GM12878 (cell line): Measurements from ENCODE around the gene POLK. TPM values are rescaled to one million over a fixed set of nuclear protein-coding genes. Genes with fewer than 3 reads are reported as not detected.

Experiments used
- ATAC-seq: fragments of 200-7000 bp; cut with Tn5 transposase; 3 replicates; pipeline ENCODE4 v1.9.1; 2020; ENCODE audit warnings: mild to moderate bottlenecking, moderate library complexity
- BruUV-seq: library from RNA; stranded (reverse); fragments of 400-500 nt; replicated peaks from 2 replicates; lab custom pipeline; 2021; lab: Mats Ljungman, UMichigan
- CTCF ChIA-PET: fragments of 300-600 bp; sonication (Branson Sonifier 250); formaldehyde crosslinking; extraction: SDS; loops from one replicate; lab custom pipeline; 2021; ENCODE audit warnings: inconsistent platforms; lab: Yijun Ruan, JAX
- POLR2A ChIA-PET: fragments of 350-600 bp; formaldehyde crosslinking; extraction: SDS; loops from one replicate; lab custom pipeline; 2021; ENCODE audit warnings: inconsistent platforms; lab: Charles Lee
- RAD21 ChIA-PET: fragments of 300-600 bp; sonication (Branson Sonifier 250); formaldehyde crosslinking; loops from one replicate; lab custom pipeline; 2023; ENCODE audit warnings: antibody characterized with exemption; ENCODE audit not compliant: unreplicated experiment; lab: Charles Lee
- SMC1A ChIA-PET: fragments of 300-600 bp; sonication (Branson Sonifier 250); formaldehyde crosslinking; loops from one replicate; lab custom pipeline; 2023; ENCODE audit not compliant: unreplicated experiment, uncharacterized antibody; lab: Charles Lee
- DNase-seq: peaks from one replicate; pipeline ENCODE4 v3.0.0-alpha.2; 2011; ENCODE audit warnings: low read depth, low spot score
- FAIRE-seq: peaks from 3 replicates; lab custom pipeline; 2011; peaks lifted over from hg19 to GRCh38; lab: Jason Lieb, UNC
- H2AFZ ChIP-seq: 2 replicates; pipeline ENCODE4 v1.6.0; 2011; ENCODE audit warnings: low read depth, low read length, control low read depth; ENCODE audit not compliant: control insufficient read depth
- H3K27ac ChIP-seq: 2 replicates; pipeline ENCODE4 v1.5.1; 2011; ENCODE audit warnings: control low read depth; ENCODE audit not compliant: control insufficient read depth, insufficient read depth
- H3K27me3 ChIP-seq, 2 experiments: replicated peaks in 1 of 2; 2 replicates each; pipeline versions ENCODE4 v1.6.0 to v1.6.1; 2011; ENCODE audit warnings: low read length in 1 of 2; ENCODE audit not compliant: control insufficient read depth in 2 of 2, insufficient read depth in 2 of 2
- H3K36me3 ChIP-seq, 2 experiments: 2 replicates each; pipeline ENCODE4 v1.5.1; 2011; ENCODE audit warnings: low read length in 1 of 2; ENCODE audit not compliant: control insufficient read depth in 2 of 2, insufficient read depth in 2 of 2
- H3K4me1 ChIP-seq: 2 replicates; pipeline ENCODE4 v1.6.1; 2011; ENCODE audit warnings: mild to moderate bottlenecking, low read length, moderate library complexity, mixed read lengths; ENCODE audit not compliant: control insufficient read depth, insufficient read depth
- H3K4me2 ChIP-seq: 2 replicates; pipeline ENCODE4 v1.6.0; 2011; ENCODE audit warnings: control low read depth; ENCODE audit not compliant: control insufficient read depth, insufficient read depth
- H3K4me3 ChIP-seq: fragments of 200-600 bp; sonication (generic); 2 replicates; pipeline ENCODE4 v1.5.1; 2016
- H3K79me2 ChIP-seq: 2 replicates; pipeline ENCODE4 v1.6.0; 2011; ENCODE audit warnings: low read length; ENCODE audit not compliant: control insufficient read depth, insufficient read depth
- H3K9ac ChIP-seq: 2 replicates; pipeline ENCODE4 v1.8.0; 2011; ENCODE audit warnings: low read length, control low read depth, mixed read lengths; ENCODE audit not compliant: control insufficient read depth, insufficient read depth
- H3K9me3 ChIP-seq: replicated peaks from 3 replicates; pipeline ENCODE4 v1.5.1; 2011; ENCODE audit warnings: mild to moderate bottlenecking, low read length; ENCODE audit not compliant: control insufficient read depth, insufficient read depth
- H4K20me1 ChIP-seq: 2 replicates; pipeline ENCODE4 v1.6.0; 2011; ENCODE audit not compliant: control insufficient read depth, insufficient read depth
- CBX5 ChIP-seq: sonication (generic); IDR thresholded peaks from 2 replicates; pipeline ENCODE4 v1.6.1; 2016; ENCODE audit warnings: low read depth, moderate library complexity, mild to moderate bottlenecking, inconsistent platforms
- GATAD2B ChIP-seq: fragments of 450-650 bp; conservative IDR thresholded peaks from 2 replicates; pipeline ENCODE4 v1.6.1; 2017; ENCODE audit warnings: low read depth, mild to moderate bottlenecking, moderate library complexity
- JUNB ChIP-seq: IDR thresholded peaks from 2 replicates; pipeline ENCODE4 v1.6.1; 2016; ENCODE audit warnings: antibody characterized with exemption, mild to moderate bottlenecking
- MTA2 ChIP-seq: fragments of 450-650 bp; IDR thresholded peaks from 2 replicates; pipeline ENCODE4 v1.6.1; 2016; ENCODE audit warnings: low read depth, mild to moderate bottlenecking, moderate library complexity
- PAX8 ChIP-seq: fragments of 450-650 bp; IDR thresholded peaks from 2 replicates; pipeline ENCODE4 v1.6.1; 2017; ENCODE audit warnings: mild to moderate bottlenecking, moderate library complexity
- SREBF1 ChIP-seq: IDR thresholded peaks from 2 replicates; pipeline ENCODE4 v1.6.1; 2012; ENCODE audit warnings: mild to moderate bottlenecking, low read length
- SREBF2 ChIP-seq: IDR thresholded peaks from 2 replicates; pipeline ENCODE4 v1.6.1; 2012; ENCODE audit warnings: mild to moderate bottlenecking, low read length
- TCF12 ChIP-seq: IDR thresholded peaks from 2 replicates; pipeline ENCODE4 v1.6.1; 2011; ENCODE audit warnings: low read depth, mild to moderate bottlenecking, low read length
- YY1 ChIP-seq: IDR thresholded peaks from 2 replicates; pipeline ENCODE4 v1.6.1; 2011; ENCODE audit warnings: low read depth, mild to moderate bottlenecking, low read length
- WGBS: methylation state at CpG from one replicate; pipeline ENCODE4 v1.1.6; 2016; ENCODE audit warnings: low lambda C conversion rate; ENCODE audit not compliant: insufficient replicate concordance, insufficient coverage; ENCODE audit errors: missing lambda C conversion rate; 5-methylcytosine and 5-hydroxymethylcytosine counted together
- in situ Hi-C: fragments of 300-500 bp; cut with MboI; formaldehyde crosslinking; loops from 9 replicates; pipeline ENCODE4 v1.14.3; 2018; ENCODE audit warnings: mixed read lengths
- intact Hi-C: fragments of 100-400 bp; cut with micrococcal nuclease; formaldehyde crosslinking; loops from one replicate; pipeline ENCODE4 v1.14.2; 2022; ENCODE audit not compliant: unreplicated experiment
- polyA plus RNA-seq, 11 experiments: library from polyadenylated mRNA; depleted of rRNA in 4 of 11; unstranded in 6 of 11; stranded (reverse) in 5 of 11; fragments of >200 nt; fragmentation: Nextera tagmentation in 4 of 11; fragmentation: Illumina TruSeq in 1 of 11; extraction: Ambion mirVana in 4 of 11; extraction: Trizol in 1 of 11; gene quantifications; 1 replicate in 1 of 11; 2 replicates in 10 of 11; pipeline versions ENCODE4 v1.2.1 to v1.2.3, GENCODE V29; 2011 to 2016; ENCODE audit warnings: inconsistent platforms in 2 of 11, missing spikeins in 2 of 11, low read depth in 1 of 11
- total RNA-seq, 4 experiments: library from RNA; depleted of rRNA in 3 of 4; stranded (reverse); fragments of >200 nt in 3 of 4; fragmentation: Illumina TruSeq in 1 of 4; extraction: Trizol in 1 of 4; gene quantifications; 2 replicates each; pipeline versions ENCODE4 v1.2.1 to v1.2.3, GENCODE V29; 2013 to 2021
- TF ChIP-seq, protein P1 (sequence below): fragments of 450-650 bp; IDR thresholded peaks from 2 replicates; pipeline ENCODE4 v1.6.1; 2016; ENCODE audit warnings: mild to moderate bottlenecking
- TF ChIP-seq, protein P2 (sequence below): IDR thresholded peaks from 2 replicates; pipeline ENCODE4 v1.6.1; 2012; ENCODE audit warnings: low read length, inconsistent platforms

Gene POLK
- total and polyA plus RNA-seq, 10 of the 15 experiments (the other 5 are each of a cell fraction or from before 2014, with no cell fraction given) = 10.4 to 47.6 (median 29.0) TPM

DNA sequence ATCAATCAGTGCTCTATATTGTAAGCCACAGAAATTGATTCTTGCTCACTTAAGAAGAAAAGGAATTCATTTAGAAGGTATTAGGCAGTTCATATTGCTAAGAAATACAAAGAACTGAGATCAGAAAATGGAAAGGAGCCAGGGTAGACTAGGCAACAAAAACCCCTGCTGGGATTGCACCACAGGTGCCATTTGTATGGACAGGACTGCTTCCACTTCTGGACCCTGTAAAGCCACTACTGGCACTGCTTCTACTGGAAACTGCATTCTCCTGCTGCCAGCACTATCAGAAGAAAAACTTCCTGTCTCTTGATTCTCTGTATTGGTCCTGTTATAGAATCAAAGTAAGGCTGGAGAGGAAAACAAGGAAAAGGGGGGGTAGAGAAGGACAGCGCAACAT, 46.2 kb upstream of the POLK start (continued):
- TF ChIP-seq GATAD2B = no peak

DNA sequence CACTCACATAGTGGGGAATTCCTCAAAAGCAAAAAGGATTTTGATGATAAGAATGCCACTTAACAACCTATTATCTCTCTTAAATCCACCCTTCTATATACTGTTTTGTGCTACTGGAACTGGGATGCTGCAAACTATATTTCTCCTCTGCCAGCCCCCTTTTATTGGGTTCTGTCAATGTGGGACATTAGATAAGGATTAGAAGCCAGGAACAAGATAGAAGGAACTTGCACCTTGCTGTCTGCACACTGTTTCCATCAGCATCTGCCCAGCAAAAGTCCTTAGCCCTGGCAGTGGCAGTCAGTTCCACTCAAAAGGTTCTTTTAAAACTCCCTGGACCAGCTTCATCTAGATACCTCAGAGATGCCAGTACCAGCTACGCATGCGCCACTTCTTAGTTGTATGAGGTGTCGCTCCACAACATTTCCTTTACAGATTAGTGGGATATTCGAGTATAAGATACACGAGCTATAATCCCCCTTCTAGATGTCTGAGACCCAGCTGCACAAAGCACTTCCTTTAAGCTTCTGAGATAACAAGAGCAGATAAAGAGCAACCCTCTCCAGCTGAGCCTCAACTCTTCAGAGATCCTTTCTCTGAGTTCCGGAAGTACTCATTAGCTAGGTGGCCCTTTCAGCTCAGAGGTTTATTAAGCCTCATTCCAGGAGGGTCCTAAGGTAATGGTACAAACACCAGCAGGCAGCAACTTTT, 45.5 kb upstream of the POLK start:
- peaks cover 22% of the 10 kb centered on the region for H3K9me3 ChIP-seq
- DNase-seq (no peak), ATAC-seq (no peak), FAIRE-seq (no peak)
- H3K4me2 ChIP-seq = no peak overlapping the region
- peaks cover 2% of the 10 kb centered on the region; the same call in 1 of the 2 replicates for H4K20me1 ChIP-seq
- in situ Hi-C loops (no loop called here), intact Hi-C loops (no loop called here)
- no TSS peak for BruUV-seq
- no peak overlapping the region for H3K9ac ChIP-seq
- CTCF ChIA-PET = interaction anchor here (0.7 to 1.1 kb wide), 2 partner anchors 15 to 21 kb away, joined by 3 read pairs; no protein-coding TSS in a partner anchor
- H3K27ac ChIP-seq = no peak overlapping the region
- peaks cover 8% of the 10 kb centered on the region for H3K4me1 ChIP-seq
- peaks cover 57% of the 10 kb centered on the region for H3K79me2 ChIP-seq
- peaks cover 3% of the 10 kb centered on the region in 2 experiments; a peak in 3 of 4 replicates for H3K36me3 ChIP-seq
- WGBS = 97% methylated on average over 6 of the region's 6 CpGs
- RAD21 ChIA-PET = interaction anchor here (0.6 to 1.0 kb wide), 3 partner anchors 17 to 114 kb away, joined by 3 read pairs; no protein-coding TSS in a partner anchor
- POLR2A ChIA-PET = no interaction called here
- no peaks in the 10 kb centered on the region for H3K27me3 ChIP-seq
- H2AFZ ChIP-seq = no peak overlapping the region
- SMC1A ChIA-PET = interaction anchor here (1.0 to 2.0 kb wide), 6 partner anchors 10 to 43 kb away, joined by 3 to 10 read pairs (median 4); no protein-coding TSS in a partner anchor
- H3K4me3 ChIP-seq = no peak overlapping the region
- TF ChIP-seq TCF12 (no peak), PAX8 (no peak), SREBF1 (no peak), MTA2 (no peak), SREBF2 (no peak), CBX5 (no peak), YY1 (no peak), GATAD2B (no peak), JUNB (no peak)
- TF ChIP-seq, protein P1, sequence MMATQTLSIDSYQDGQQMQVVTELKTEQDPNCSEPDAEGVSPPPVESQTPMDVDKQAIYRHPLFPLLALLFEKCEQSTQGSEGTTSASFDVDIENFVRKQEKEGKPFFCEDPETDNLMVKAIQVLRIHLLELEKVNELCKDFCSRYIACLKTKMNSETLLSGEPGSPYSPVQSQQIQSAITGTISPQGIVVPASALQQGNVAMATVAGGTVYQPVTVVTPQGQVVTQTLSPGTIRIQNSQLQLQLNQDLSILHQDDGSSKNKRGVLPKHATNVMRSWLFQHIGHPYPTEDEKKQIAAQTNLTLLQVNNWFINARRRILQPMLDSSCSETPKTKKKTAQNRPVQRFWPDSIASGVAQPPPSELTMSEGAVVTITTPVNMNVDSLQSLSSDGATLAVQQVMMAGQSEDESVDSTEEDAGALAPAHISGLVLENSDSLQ = no peak
- TF ChIP-seq, protein P2, sequence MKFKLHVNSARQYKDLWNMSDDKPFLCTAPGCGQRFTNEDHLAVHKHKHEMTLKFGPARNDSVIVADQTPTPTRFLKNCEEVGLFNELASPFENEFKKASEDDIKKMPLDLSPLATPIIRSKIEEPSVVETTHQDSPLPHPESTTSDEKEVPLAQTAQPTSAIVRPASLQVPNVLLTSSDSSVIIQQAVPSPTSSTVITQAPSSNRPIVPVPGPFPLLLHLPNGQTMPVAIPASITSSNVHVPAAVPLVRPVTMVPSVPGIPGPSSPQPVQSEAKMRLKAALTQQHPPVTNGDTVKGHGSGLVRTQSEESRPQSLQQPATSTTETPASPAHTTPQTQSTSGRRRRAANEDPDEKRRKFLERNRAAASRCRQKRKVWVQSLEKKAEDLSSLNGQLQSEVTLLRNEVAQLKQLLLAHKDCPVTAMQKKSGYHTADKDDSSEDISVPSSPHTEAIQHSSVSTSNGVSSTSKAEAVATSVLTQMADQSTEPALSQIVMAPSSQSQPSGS = no peak
- TF ChIP-seq, all 136 proteins: peak for 0
